Panc1 (cell line): Measurements from ENCODE around the gene GCSAM. TPM values are rescaled to one million over a fixed set of nuclear protein-coding genes. Genes with fewer than 3 reads are reported as not detected.

Experiments used
- ATAC-seq: fragments of 200-7000 bp; cut with Tn5 transposase; 2 replicates; pipeline ENCODE4 v1.9.1; 2020; ENCODE audit warnings: mild to moderate bottlenecking, moderate library complexity
- BruUV-seq: library from RNA; stranded (reverse); fragments of 400-500 nt; replicated peaks from 2 replicates; lab custom pipeline; 2021; lab: Mats Ljungman, UMichigan
- CTCF ChIA-PET: fragments of 300-600 bp; sonication (Branson Sonifier 250); formaldehyde crosslinking; loops from one replicate; lab custom pipeline; 2022; ENCODE audit warnings: antibody characterized with exemption; lab: Charles Lee
- POLR2A ChIA-PET: fragments of 300-600 bp; sonication (Branson Sonifier 250); formaldehyde crosslinking; loops from one replicate; lab custom pipeline; 2022; ENCODE audit warnings: antibody characterized with exemption; lab: Charles Lee
- DNase-seq: peaks from one replicate; pipeline ENCODE4 v3.0.0-alpha.2; 2010; ENCODE audit warnings: low read depth, low spot score
- H3K27ac ChIP-seq: 2 replicates; pipeline ENCODE4 v1.5.1; 2011; ENCODE audit warnings: mild to moderate bottlenecking, low read length, inconsistent platforms
- H3K27me3 ChIP-seq: fragments of 200-500 bp; sonication (Bioruptor generic); 2 replicates; pipeline ENCODE4 v1.6.0; 2014; ENCODE audit warnings: low read length, inconsistent platforms; ENCODE audit not compliant: control insufficient read depth, insufficient read depth
- H3K36me3 ChIP-seq: fragments of 200-500 bp; sonication (Bioruptor generic); 2 replicates; pipeline ENCODE4 v1.5.1; 2014; ENCODE audit warnings: inconsistent platforms, mild to moderate bottlenecking, low read length, moderate library complexity; ENCODE audit not compliant: control insufficient read depth, insufficient read depth
- H3K4me1 ChIP-seq: 2 replicates; pipeline ENCODE4 v1.5.1; 2011; ENCODE audit warnings: inconsistent platforms, mild to moderate bottlenecking, low read length, moderate library complexity; ENCODE audit not compliant: control insufficient read depth, insufficient read depth
- H3K4me3 ChIP-seq, 2 experiments: 2 replicates each; pipeline ENCODE4 v1.5.1; 2011 to 2012; ENCODE audit warnings: low read depth in 2 of 2, low read length in 2 of 2, mild to moderate bottlenecking in 2 of 2, inconsistent platforms in 1 of 2, moderate library complexity in 1 of 2
- H3K9me3 ChIP-seq: fragments of 200-500 bp; sonication (Bioruptor generic); 2 replicates; pipeline ENCODE4 v1.5.1; 2014; ENCODE audit warnings: low read depth, mild to moderate bottlenecking, inconsistent platforms, low read length, moderate library complexity; ENCODE audit not compliant: control insufficient read depth, insufficient read depth
- POLR2AphosphoS5 ChIP-seq: IDR thresholded peaks from 2 replicates; pipeline ENCODE4 v1.6.1; 2012; ENCODE audit warnings: mild to moderate bottlenecking, low read depth, low read length, moderate library complexity
- SIN3A ChIP-seq: IDR thresholded peaks from 2 replicates; pipeline ENCODE4 v1.6.1; 2012; ENCODE audit warnings: low read depth, mild to moderate bottlenecking, low read length, moderate library complexity, borderline replicate concordance; ENCODE audit not compliant: insufficient read depth
- TCF7L2 ChIP-seq: IDR thresholded peaks from 2 replicates; pipeline ENCODE4 v1.6.1; 2011; ENCODE audit warnings: mild to moderate bottlenecking, low read depth, low read length, inconsistent platforms
- in situ Hi-C: cut with HindIII; loops from 2 replicates; pipeline ENCODE4 v1.10.0; 2016; ENCODE audit warnings: low sequenced_read_pairs, low pct_unique_long_range_greater_than_20kb
- intact Hi-C: fragments of 100-400 bp; cut with micrococcal nuclease; formaldehyde crosslinking; loops from one replicate; pipeline ENCODE4 v1.10.0; 2022; ENCODE audit not compliant: unreplicated experiment
- total RNA-seq: library from RNA; stranded (reverse); gene quantifications from one replicate; pipeline ENCODE4 v1.2.1, GENCODE V29; 2021; ENCODE audit not compliant: unreplicated experiment
- TF ChIP-seq, protein P1 (sequence below): fragments of 450-650 bp; IDR thresholded peaks from 2 replicates; pipeline ENCODE4 v1.5.1; 2017; ENCODE audit warnings: mild to moderate bottlenecking
- TF ChIP-seq, protein P2 (sequence below), 2 experiments: IDR thresholded peaks; 2 replicates each; pipeline ENCODE4 v1.6.1; 2011 to 2012; ENCODE audit warnings: low read depth in 2 of 2, control low read depth in 1 of 2, low read length in 1 of 2, mild to moderate bottlenecking in 1 of 2, moderate library complexity in 1 of 2; ENCODE audit not compliant: insufficient read depth in 1 of 2

The GCSAM gene
- total RNA-seq, 1 experiment from 2014 or later, result 0.08 TPM

DNA sequence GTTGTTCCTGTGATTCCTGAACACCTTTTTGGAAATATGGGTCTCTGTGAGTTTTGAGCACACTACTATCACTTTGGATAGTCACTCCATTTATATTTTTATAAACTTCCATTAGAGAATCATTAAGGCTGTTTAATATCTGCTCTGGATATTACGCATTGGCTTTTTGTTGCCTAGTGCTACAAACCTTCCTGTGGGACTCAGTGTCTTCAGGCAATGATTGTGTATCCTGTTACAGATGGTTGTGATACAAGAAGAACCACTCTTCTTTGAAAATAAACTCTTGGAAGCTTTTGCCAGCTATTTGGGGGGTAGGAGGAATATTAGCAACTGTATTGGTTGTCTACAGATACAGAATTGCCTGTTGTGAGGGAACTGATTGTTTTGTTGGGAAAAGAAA is 15.6 kb downstream of the GCSAM start:
- H3K27me3 ChIP-seq, result no peaks in the 10 kb centered on the region
- TF ChIP-seq, protein P1, sequence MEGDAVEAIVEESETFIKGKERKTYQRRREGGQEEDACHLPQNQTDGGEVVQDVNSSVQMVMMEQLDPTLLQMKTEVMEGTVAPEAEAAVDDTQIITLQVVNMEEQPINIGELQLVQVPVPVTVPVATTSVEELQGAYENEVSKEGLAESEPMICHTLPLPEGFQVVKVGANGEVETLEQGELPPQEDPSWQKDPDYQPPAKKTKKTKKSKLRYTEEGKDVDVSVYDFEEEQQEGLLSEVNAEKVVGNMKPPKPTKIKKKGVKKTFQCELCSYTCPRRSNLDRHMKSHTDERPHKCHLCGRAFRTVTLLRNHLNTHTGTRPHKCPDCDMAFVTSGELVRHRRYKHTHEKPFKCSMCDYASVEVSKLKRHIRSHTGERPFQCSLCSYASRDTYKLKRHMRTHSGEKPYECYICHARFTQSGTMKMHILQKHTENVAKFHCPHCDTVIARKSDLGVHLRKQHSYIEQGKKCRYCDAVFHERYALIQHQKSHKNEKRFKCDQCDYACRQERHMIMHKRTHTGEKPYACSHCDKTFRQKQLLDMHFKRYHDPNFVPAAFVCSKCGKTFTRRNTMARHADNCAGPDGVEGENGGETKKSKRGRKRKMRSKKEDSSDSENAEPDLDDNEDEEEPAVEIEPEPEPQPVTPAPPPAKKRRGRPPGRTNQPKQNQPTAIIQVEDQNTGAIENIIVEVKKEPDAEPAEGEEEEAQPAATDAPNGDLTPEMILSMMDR, result no peak
- no peak for TF ChIP-seq POLR2AphosphoS5
- TF ChIP-seq, protein P2, sequence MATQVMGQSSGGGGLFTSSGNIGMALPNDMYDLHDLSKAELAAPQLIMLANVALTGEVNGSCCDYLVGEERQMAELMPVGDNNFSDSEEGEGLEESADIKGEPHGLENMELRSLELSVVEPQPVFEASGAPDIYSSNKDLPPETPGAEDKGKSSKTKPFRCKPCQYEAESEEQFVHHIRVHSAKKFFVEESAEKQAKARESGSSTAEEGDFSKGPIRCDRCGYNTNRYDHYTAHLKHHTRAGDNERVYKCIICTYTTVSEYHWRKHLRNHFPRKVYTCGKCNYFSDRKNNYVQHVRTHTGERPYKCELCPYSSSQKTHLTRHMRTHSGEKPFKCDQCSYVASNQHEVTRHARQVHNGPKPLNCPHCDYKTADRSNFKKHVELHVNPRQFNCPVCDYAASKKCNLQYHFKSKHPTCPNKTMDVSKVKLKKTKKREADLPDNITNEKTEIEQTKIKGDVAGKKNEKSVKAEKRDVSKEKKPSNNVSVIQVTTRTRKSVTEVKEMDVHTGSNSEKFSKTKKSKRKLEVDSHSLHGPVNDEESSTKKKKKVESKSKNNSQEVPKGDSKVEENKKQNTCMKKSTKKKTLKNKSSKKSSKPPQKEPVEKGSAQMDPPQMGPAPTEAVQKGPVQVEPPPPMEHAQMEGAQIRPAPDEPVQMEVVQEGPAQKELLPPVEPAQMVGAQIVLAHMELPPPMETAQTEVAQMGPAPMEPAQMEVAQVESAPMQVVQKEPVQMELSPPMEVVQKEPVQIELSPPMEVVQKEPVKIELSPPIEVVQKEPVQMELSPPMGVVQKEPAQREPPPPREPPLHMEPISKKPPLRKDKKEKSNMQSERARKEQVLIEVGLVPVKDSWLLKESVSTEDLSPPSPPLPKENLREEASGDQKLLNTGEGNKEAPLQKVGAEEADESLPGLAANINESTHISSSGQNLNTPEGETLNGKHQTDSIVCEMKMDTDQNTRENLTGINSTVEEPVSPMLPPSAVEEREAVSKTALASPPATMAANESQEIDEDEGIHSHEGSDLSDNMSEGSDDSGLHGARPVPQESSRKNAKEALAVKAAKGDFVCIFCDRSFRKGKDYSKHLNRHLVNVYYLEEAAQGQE (IDR thresholded peaks at IDR 0.05; ENCODE audit: insufficient read depth in 1 of 2, low read depth in 2 of 2, low read length in 1 of 2), result no peak
- TF ChIP-seq TCF7L2, result no peak
- TF ChIP-seq SIN3A, result no peak
- ATAC-seq (no peak), DNase-seq (no peak)
- H3K4me1 ChIP-seq, result no peaks in the 10 kb centered on the region
- H3K36me3 ChIP-seq, result no peaks in the 10 kb centered on the region
- POLR2A ChIA-PET, result no interaction called here
- CTCF ChIA-PET, result no interaction called here
- no peak overlapping the region for H3K27ac ChIP-seq
- BruUV-seq, result no TSS peak
- H3K4me3 ChIP-seq, result no peak overlapping the region
- in situ Hi-C loops, result no loop called here
- H3K9me3 ChIP-seq, result no peaks in the 10 kb centered on the region
- intact Hi-C loops, result no loop called here

DNA sequence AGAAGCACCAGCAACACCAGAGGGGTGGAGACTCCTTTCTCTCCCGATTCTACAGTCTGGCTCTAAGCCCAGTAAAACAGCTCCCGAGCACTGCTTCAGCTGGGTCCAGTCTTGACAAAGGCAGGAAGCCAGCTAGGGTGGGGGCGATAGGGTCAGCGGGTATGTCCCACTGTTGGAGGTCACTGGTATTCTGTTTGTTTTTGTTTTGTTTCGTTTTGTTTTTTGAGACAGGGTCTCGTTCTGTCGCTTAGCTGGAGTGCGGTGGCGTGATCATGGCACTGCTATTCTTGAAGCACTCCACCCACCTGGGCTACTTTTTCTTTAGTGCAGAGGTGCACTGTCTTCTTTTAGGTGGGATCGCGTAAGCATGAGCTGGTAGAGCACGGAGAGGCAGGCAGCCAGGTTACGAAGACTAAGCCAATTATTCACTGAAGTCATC is 16.3 kb downstream of the GCSAM start:
- Histone ChIP-seq H3K27me3 (no peaks in the 10 kb centered on the region), H3K4me1 (no peaks in the 10 kb centered on the region), H3K36me3 (no peaks in the 10 kb centered on the region), H3K4me3 (no peak overlapping the region), H3K9me3 (no peaks in the 10 kb centered on the region), H3K27ac (no peak overlapping the region)
- ATAC-seq, result no peak
- BruUV-seq, result no TSS peak
- no peak for DNase-seq
- TF ChIP-seq, protein P1, result no peak
- TF ChIP-seq, protein P2 (IDR thresholded peaks at IDR 0.05; ENCODE audit: insufficient read depth in 1 of 2, low read depth in 2 of 2, low read length in 1 of 2), result no peak
- no peak for TF ChIP-seq TCF7L2
- TF ChIP-seq SIN3A, result no peak
- TF ChIP-seq POLR2AphosphoS5, result no peak
- POLR2A ChIA-PET, result no interaction called here
- in situ Hi-C loops, result no loop called here
- CTCF ChIA-PET, result no interaction called here
- intact Hi-C loops, result no loop called here
